Measurements from ENCODE around the gene NGB.

DNA sequence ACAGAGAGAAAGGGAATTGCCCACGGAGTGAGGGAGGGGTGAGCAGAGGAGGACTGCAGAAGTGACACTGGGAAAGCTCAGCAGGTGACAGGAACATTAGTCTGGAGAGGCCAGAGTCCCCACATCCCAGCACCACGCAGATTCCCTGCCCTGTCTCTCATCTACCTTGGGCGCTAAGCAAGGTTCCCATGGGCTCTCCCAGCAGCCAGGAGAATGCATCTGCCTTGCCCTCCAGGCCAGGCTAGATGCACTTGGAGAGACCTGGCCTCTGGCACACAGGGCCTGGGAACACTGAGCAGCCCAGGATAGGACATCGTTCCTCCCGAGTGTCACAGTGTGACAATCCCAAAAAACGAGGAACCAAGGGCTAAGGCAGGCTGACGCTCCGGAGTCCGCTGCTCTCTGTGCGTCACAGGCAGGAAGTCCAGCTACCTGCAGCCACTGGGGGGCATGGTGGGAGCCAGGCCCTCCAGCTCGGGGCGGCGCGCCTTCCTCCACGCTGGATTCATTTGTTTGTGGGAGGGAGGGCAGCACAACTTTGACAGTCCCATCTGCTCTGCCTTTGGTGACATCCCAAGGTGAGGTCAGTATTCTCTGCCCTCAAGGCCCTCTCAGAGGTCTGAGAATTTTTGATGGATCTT lies 5.4 kb upstream of the NGB start:
- no peak for TF ChIP-seq SIX5 (IDR thresholded peaks at IDR 0.05; ENCODE audit: low read depth, low read length)
- no peak for TF ChIP-seq TBP (IDR thresholded peaks at IDR 0.05; ENCODE audit: low read depth, low read length)
- TF ChIP-seq JUN (IDR thresholded peaks at IDR 0.05; ENCODE audit: low read depth, low read length): no peak
- no peak for TF ChIP-seq POLR2AphosphoS5 (IDR thresholded peaks at IDR 0.05; ENCODE audit: low read depth, low read length)
- TF ChIP-seq HDAC6 (IDR thresholded peaks at IDR 0.05; ENCODE audit: low read depth, low read length): no peak
- TF ChIP-seq, protein P1, sequence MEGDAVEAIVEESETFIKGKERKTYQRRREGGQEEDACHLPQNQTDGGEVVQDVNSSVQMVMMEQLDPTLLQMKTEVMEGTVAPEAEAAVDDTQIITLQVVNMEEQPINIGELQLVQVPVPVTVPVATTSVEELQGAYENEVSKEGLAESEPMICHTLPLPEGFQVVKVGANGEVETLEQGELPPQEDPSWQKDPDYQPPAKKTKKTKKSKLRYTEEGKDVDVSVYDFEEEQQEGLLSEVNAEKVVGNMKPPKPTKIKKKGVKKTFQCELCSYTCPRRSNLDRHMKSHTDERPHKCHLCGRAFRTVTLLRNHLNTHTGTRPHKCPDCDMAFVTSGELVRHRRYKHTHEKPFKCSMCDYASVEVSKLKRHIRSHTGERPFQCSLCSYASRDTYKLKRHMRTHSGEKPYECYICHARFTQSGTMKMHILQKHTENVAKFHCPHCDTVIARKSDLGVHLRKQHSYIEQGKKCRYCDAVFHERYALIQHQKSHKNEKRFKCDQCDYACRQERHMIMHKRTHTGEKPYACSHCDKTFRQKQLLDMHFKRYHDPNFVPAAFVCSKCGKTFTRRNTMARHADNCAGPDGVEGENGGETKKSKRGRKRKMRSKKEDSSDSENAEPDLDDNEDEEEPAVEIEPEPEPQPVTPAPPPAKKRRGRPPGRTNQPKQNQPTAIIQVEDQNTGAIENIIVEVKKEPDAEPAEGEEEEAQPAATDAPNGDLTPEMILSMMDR (IDR thresholded peaks at IDR 0.05; ENCODE audit: control extremely low read depth in 1 of 3, insufficient read depth in 1 of 3, low read depth in 1 of 3, low read length in 3 of 3): peak in 1 of 3 experiments; percentile 8; a peak in 1 of 4 replicates
- no peak for TF ChIP-seq CEBPB (IDR thresholded peaks at IDR 0.05; ENCODE audit: low read depth, low read length)
- no peak for TF ChIP-seq PHF8 (conservative IDR thresholded peaks at IDR 0.05; ENCODE audit: low read depth, low read length)

All from H1 (cell line).